ENCODE measurements around the gene GRAMD1B. TPM values are rescaled to one million over a fixed set of nuclear protein-coding genes. Genes with fewer than 3 reads are reported as not detected.

GRAMD1B gene
- total RNA-seq: under 0.01 and 1.4 TPM in 2 replicates

GRCh38 chr11:123429913-123430720 is at the start of gene GRAMD1B:
GRAMD1B (plus strand) TSS chr11:123430269; CDS start chr11:123430793, 524 bp downstream.

DNA sequence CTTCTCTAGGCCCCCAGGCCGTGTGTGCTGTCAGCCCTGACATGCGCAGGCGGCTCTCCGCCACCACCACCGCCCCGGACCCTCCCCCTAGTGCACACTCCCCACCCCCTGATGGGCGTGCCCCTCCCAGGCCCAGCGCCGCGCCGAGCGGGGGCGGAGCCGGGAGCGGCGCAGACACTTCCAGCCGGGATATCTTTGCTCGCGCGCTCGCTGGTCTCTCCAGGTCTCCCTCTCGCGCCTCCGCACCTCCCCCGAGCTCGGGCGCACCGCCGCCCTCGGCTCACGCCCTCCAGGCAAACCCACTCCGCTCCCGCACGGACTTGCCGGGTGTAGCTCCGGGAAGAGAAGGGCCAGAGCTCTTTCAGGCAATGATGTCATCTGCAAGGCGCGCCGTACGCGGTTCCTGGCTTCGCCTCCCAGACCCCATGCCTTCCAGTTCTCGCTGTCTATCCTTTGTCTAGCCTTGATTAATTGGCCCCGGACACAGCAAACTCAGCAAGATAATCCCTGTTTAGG is 224.6 kb downstream of the GRAMD1B start, which contains the start of gene SCN3B:
TSS of gene SCN3B (minus strand) at position 59 of the 516 bp plus-strand sequence. CDS start 823 bp downstream, outside the sequence.

Other genes with a start within 250 kb of the GRAMD1B start
- gene CLMP, start 235.0 kb upstream of the GRAMD1B start, total RNA-seq: 10.3 and 23.2 TPM in 2 replicates
- gene SCN3B, start 224.4 kb downstream of the GRAMD1B start, total RNA-seq: 0.34 and 0.57 TPM in 2 replicates

All from nasal cavity respiratory epithelium epithelial cell of viscerocranial mucosa (primary cell).